HUES48 (cell line): ENCODE results near the gene PARP12.

Experiments used
- H3K27ac ChIP-seq: one replicate; pipeline ENCODE4 v1.7.0; 2013; ENCODE audit warnings: low read depth, low read length, inconsistent platforms
- H3K27me3 ChIP-seq: 2 replicates; pipeline ENCODE4 v1.6.1; 2013; ENCODE audit warnings: mild to moderate bottlenecking, low read length; ENCODE audit not compliant: control insufficient read depth, insufficient read depth
- H3K36me3 ChIP-seq: 2 replicates; pipeline ENCODE4 v1.6.1; 2013; ENCODE audit warnings: low read length; ENCODE audit not compliant: control insufficient read depth, insufficient read depth
- H3K4me1 ChIP-seq: 2 replicates; pipeline ENCODE4 v1.6.1; 2013; ENCODE audit warnings: mild to moderate bottlenecking, low read length; ENCODE audit not compliant: control insufficient read depth, insufficient read depth
- H3K4me3 ChIP-seq: 2 replicates; pipeline ENCODE4 v1.5.1; 2013; ENCODE audit warnings: mild to moderate bottlenecking, low read depth, low read length
- H3K9ac ChIP-seq: 2 replicates; pipeline ENCODE4 v1.6.1; 2013; ENCODE audit warnings: mild to moderate bottlenecking, low read depth, low read length, moderate library complexity
- H3K9me3 ChIP-seq: 2 replicates; pipeline ENCODE4 v1.6.1; 2013; ENCODE audit warnings: low read length; ENCODE audit not compliant: control insufficient read depth, insufficient read depth

The PARP12 gene

GRCh38 chr7:140035400-140036223 is 27.1 kb downstream of the PARP12 start:
- Histone ChIP-seq H3K27ac (no peak overlapping the region), H3K27me3 (no peaks in the 10 kb centered on the region), H3K9ac (no peak overlapping the region), H3K36me3 (0 out of 2 replicates have a peak, but pooled peaks cover 5% of the 10 kb centered on the region), H3K4me1 (no peaks in the 10 kb centered on the region), H3K9me3 (no peaks in the 10 kb centered on the region), H3K4me3 (no peak overlapping the region)

DNA sequence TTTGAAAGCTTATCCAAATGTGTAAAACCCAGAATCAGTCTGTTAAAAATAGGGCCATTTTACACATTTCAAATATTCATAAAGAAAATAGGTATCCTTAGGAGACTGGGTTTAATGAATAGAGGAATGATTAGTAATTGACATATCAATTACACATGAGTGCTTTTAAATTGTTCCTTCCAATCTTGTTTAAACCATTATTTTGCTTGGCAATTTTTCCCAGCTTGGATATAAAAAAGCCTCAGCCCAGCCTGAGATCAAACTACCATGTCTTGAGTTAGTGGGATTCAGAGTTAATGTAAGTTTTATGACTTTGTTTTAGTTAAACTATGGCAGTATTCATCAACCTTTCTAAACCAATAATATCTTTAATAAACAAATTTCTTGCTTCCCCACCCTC is 28.3 kb downstream of the PARP12 start:
- Histone ChIP-seq H3K9me3 (no peaks in the 10 kb centered on the region), H3K4me1 (no peaks in the 10 kb centered on the region), H3K36me3 (0 out of 2 replicates have a peak, but pooled peaks cover 5% of the 10 kb centered on the region), H3K27me3 (no peaks in the 10 kb centered on the region), H3K4me3 (no peak overlapping the region), H3K27ac (no peak overlapping the region), H3K9ac (no peak overlapping the region)

DNA sequence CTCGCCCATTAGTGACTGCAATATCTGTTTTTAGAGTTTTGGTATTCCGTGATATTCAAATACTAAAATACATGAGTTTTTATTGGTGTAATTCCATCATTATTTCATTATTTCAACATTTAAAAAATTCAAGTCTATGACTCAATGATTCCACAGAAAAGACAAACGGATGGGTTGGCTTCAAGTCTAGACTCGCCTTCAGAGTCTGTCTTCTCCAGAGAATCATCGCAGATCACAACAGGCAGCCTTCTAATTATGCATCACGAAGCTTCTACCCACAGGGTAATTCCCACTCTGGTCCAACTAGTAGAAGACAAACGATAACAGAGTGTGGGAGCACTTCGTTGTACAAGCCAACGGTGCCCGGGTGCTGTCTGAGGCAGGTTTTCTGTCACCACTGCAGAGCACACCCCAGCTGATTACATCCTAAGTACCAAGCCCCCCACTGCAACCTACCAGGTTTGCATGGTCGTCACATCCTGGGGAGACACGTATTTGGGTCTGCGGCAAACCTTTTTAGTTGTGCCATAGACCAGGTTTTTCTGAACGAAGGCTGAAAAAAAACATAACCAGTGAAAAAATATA is 28.9 kb downstream of the PARP12 start:
- Histone ChIP-seq H3K36me3 (0 out of 2 replicates have a peak, but pooled peaks cover 5% of the 10 kb centered on the region), H3K4me3 (no peak overlapping the region), H3K27me3 (no peaks in the 10 kb centered on the region), H3K9me3 (no peaks in the 10 kb centered on the region), H3K9ac (no peak overlapping the region), H3K4me1 (no peaks in the 10 kb centered on the region), H3K27ac (no peak overlapping the region)

- Histone ChIP-seq H3K4me1 (no peaks in the 10 kb centered on the region), H3K4me3 (no peak overlapping the region), H3K27me3 (no peaks in the 10 kb centered on the region), H3K36me3 (0 out of 2 replicates have a peak, but pooled peaks cover 5% of the 10 kb centered on the region), H3K27ac (no peak overlapping the region), H3K9me3 (no peaks in the 10 kb centered on the region), H3K9ac (no peak overlapping the region)
Observed at GRCh38 chr7:140033036-140033435, 29.7 kb downstream of the PARP12 start.

- Histone ChIP-seq H3K9ac (no peak overlapping the region), H3K9me3 (no peaks in the 10 kb centered on the region), H3K36me3 (no peaks in the 10 kb centered on the region), H3K27ac (no peak overlapping the region), H3K4me1 (no peaks in the 10 kb centered on the region), H3K4me3 (no peak overlapping the region), H3K27me3 (no peaks in the 10 kb centered on the region)
Observed at GRCh38 chr7:140031364-140031763, 31.4 kb downstream of the PARP12 start.

GRCh38 chr7:140029072-140029471 is 33.7 kb downstream of the PARP12 start:
- no peaks in the 10 kb centered on the region for H3K36me3 ChIP-seq
- H3K27me3 ChIP-seq = no peaks in the 10 kb centered on the region
- H3K4me3 ChIP-seq = no peak overlapping the region
- no peaks in the 10 kb centered on the region for H3K4me1 ChIP-seq
- H3K9ac ChIP-seq = no peak overlapping the region
- H3K27ac ChIP-seq = no peak overlapping the region
- H3K9me3 ChIP-seq = no peaks in the 10 kb centered on the region

GRCh38 chr7:140028311-140028710 is 34.4 kb downstream of the PARP12 start:
- H3K9me3 ChIP-seq = no peaks in the 10 kb centered on the region

DNA sequence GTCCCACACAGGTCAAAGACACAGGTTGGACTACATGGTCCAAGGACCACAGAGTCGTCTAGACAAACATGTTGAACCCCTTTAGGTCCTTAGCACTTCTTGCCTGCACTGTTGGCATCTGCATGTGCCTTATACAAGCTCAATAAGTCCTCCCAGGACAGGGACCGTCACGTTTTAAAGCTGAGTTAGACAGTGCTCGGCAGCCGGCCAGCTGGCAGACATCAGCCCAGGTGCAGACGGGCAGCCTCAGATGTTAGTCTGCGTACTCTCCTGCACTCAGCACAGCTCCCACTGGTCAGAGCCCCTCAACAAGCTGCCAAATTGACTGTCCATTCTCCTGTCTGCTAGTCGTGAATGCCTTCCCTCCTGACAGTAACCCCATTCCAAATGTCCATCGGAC is 34.9 kb downstream of the PARP12 start:
- H3K27ac ChIP-seq = no peak overlapping the region

More at GRCh38 chr7:140028311-140028710, 34.4 kb downstream of the PARP12 start:
- Histone ChIP-seq H3K27ac (no peak overlapping the region), H3K4me1 (no peaks in the 10 kb centered on the region), H3K4me3 (no peak overlapping the region), H3K27me3 (no peaks in the 10 kb centered on the region), H3K36me3 (no peaks in the 10 kb centered on the region), H3K9ac (no peak overlapping the region)

GRCh38 chr7:140026935-140027334 is 35.8 kb downstream of the PARP12 start:
- no peaks in the 10 kb centered on the region for H3K36me3 ChIP-seq
- no peak overlapping the region for H3K27ac ChIP-seq
- H3K9ac ChIP-seq = no peak overlapping the region
- H3K4me1 ChIP-seq = no peaks in the 10 kb centered on the region
- no peak overlapping the region for H3K4me3 ChIP-seq
- no peaks in the 10 kb centered on the region for H3K27me3 ChIP-seq
- H3K9me3 ChIP-seq = no peaks in the 10 kb centered on the region

More for the DNA sequence above, 34.9 kb downstream of the PARP12 start:
- Histone ChIP-seq H3K9me3 (no peaks in the 10 kb centered on the region), H3K9ac (no peak overlapping the region), H3K4me1 (no peaks in the 10 kb centered on the region), H3K27me3 (no peaks in the 10 kb centered on the region), H3K36me3 (no peaks in the 10 kb centered on the region), H3K4me3 (no peak overlapping the region)

DNA sequence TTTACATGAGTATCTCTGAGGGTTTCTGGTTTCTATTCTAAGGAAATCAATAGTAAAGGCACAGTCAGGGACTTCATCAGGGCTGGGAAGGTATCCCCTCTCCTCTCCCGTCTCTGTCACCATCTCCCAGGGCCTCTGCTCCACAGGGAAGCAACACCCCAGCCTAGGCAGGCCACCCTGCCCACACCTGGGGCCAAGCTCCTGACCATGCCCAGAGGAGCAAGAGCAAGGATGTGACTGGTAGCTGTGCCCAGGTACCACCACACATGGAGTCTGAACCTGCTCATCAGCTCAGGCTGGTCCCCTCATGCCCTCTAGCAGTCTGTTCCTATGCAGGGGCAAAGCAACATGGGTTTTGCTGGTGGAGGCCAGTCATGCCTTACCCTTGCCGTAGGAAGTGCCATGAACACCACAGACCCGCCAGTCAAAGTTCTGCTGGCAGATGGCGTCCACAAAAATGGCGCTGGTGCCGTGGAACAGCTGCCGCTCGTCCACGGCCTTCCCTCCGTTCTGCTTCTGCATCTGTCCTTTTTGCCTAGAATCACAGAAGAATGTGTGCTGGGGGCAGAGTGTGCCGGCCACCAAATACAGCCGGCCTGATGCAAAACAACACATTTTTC is 36.8 kb downstream of the PARP12 start:
- Histone ChIP-seq H3K27ac (no peak overlapping the region), H3K36me3 (no peaks in the 10 kb centered on the region), H3K9ac (no peak overlapping the region), H3K27me3 (no peaks in the 10 kb centered on the region), H3K4me1 (no peaks in the 10 kb centered on the region), H3K4me3 (no peak overlapping the region), H3K9me3 (no peaks in the 10 kb centered on the region)

DNA sequence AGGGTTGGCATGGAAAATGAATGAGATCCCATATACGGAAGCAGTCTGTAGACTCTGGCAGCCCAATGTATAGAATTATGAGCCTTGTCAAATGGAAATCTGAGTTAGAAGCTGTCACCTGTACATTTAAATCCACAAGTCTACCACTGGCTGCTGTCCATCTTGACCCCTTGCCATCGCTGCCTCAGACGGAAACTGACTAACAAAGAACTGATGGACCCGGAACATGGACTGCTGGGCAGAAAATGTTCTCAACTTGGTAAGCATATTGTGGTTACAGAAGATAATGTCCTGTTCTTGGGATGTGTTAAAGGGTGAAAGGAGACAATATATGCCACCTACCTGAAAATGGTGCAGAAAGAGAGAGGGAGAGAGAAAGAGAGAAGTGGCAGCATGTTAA is 37.5 kb downstream of the PARP12 start:
- Histone ChIP-seq H3K27me3 (no peaks in the 10 kb centered on the region), H3K27ac (no peak overlapping the region)

More for the DNA sequence above, 37.5 kb downstream of the PARP12 start:
- no peaks in the 10 kb centered on the region for H3K9me3 ChIP-seq
- no peaks in the 10 kb centered on the region for H3K4me1 ChIP-seq
- no peaks in the 10 kb centered on the region for H3K36me3 ChIP-seq
- H3K9ac ChIP-seq = no peak overlapping the region
- H3K4me3 ChIP-seq = no peak overlapping the region
